ENCODE measurements around the gene LIX1.

- no peak for TF ChIP-seq POLR2A (IDR thresholded peaks at IDR 0.05; ENCODE audit: low read depth, low read length)
- TF ChIP-seq POLR2AphosphoS5 (IDR thresholded peaks at IDR 0.05; ENCODE audit: low read depth, low read length): no peak
- no peak for TF ChIP-seq SPI1 (IDR thresholded peaks at IDR 0.05; ENCODE audit: low read depth, low read length)
- no peak for TF ChIP-seq TAF1 (IDR thresholded peaks at IDR 0.05; ENCODE audit: low read depth, low read length)
These were observed 21.0 kb upstream of the LIX1 start for GRCh38 chr5:97163360-97163764.

Data from GM12891 (cell line).